CMK (cell line): ENCODE results near the gene ETF1.

Experiments used
- DNase-seq: peaks from one replicate; pipeline ENCODE4 v3.0.0-alpha.2; 2010; ENCODE audit warnings: low read depth

ETF1 gene

DNA sequence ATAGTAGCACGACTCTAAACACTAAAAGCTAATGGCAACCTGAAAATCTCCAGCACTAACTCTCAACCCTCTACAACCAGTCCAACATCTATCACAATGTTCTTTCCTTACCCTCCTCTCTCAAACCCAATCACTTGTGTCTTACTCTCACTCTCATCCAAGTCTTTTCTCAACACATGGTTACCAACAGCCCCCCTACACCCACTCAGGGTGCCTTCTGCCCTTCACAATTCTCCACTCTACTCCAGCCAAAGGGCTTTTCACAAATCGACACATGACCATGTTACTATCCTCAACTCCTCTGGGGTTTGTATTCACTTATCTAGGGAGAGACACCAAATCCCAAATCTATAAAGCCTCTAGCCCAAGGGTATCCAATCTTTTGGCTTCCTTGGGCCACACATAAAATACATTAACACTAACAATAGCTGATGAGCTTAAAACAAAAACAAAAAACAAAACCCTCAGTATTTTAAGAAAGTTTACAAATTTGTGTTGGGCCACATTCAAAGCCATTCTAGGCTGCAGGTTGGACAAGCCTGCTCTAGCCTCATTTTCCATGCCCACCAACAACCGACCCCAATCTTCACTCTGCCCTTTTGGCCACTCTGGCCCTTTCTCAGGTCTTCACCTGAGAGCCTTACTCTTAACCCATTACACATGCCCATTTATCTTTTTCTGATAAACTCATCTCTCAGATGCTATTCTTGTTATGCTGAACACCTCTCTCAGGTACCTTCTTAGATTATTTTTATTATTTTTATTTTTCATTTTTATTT is 20.5 kb upstream of the ETF1 start:
- no peak for DNase-seq

DNA sequence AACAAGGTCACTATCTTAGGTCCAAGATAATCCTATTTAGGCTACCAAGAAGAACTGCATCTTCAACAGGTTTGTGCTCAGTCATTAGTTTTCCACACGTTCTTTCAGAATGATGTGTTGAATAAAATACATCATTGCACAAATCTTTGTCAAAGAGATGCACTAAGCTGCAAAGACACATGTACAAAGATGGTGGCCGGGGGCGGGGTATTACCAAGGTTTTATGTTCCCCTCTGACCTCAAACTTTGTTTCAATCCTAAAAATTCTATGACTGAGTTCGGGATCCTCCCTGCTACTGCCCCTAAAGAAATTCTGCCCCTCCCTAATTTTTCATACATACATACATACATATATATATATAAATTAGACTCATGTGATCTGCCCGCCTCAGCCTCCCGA is 17.9 kb upstream of the ETF1 start:
- no peak for DNase-seq

DNA sequence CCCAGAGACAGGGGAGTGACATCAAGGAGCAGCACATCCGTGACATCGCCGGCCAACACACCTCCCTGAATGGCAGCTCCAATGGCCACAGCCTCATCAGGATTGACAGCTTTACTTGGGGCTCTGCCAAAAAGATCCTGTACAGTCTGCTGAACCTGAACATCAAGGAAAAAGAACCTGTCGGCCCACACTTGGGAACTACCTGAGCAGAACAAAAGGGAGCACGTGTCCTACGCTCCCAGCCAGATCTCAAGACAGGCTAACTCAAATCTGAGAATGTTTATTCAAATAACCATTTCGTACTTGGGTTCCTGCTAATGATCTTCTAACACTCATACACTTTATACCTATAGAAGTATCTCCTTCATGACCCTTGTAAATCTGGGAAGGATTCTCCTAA is 16.9 kb upstream of the ETF1 start:
- no peak for DNase-seq

DNA sequence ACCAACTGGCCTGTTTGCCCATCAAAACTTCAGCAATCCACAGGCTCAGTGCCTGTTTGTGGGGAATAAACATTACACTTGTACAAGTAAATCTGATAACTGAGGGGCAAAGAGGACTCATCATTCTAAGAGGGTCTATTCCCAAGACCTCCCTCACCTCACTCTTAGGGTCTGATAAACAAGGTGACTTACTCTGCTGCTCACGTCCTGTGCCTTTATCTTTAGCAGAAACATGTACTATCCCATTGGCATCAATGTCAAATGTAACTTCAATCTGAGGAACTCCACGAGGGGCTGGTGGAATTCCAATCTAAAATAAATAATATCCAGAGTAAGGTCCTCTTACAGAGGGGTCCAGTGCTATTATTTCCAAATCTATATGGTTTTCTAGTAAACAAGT is 14.6 kb upstream of the ETF1 start:
- no peak for DNase-seq

DNA sequence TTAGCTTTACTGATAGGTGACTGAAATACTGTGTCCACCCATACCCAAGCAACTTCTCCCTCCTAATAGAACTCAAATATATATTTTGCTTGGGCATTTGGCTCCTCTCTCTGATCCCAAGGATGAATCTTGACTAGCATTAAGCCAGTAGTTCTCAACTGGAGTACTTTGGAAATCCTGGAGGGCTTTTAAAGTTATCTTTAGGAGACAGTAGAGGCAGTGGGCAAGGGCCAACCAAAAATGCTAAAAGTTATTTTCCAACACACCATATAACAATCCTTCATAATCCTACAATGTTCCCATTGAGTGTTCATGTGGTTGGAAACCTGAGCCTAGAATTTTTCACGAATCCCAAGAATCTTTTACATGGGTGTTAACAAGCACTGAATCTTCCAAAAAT is 11.1 kb upstream of the ETF1 start:
- DNase-seq, result no peak

DNA sequence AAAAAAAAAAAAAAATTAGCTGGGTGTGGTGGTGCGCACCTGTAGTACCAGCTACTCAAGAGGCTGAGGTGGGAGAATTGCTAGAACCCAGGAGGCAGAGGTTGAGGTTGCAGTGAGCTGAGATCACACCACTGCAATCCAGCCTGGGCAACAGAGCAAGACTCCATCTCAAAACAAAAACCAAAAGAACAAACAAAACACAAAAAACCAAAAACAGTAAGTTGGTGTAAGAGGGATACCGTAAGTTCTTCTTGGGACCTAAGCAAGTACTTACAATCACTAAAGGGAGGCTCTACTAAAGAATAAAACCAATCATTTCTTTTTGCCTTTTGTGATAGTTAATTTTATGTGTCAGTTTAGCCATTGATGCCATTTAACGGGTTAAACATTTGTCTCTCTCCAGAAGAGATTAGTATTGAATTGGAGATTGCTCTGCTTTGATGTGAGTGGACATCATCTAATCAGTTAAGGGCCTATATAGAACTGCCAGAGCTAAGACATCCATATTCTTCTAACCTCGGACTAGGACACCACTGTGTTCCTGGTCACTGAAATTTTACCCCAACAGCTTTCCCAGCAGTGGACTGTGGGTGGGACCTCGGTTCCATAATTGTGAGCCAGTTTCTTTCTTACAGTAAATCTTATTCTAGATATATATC is 10.5 kb upstream of the ETF1 start:
- no peak for DNase-seq

DNA sequence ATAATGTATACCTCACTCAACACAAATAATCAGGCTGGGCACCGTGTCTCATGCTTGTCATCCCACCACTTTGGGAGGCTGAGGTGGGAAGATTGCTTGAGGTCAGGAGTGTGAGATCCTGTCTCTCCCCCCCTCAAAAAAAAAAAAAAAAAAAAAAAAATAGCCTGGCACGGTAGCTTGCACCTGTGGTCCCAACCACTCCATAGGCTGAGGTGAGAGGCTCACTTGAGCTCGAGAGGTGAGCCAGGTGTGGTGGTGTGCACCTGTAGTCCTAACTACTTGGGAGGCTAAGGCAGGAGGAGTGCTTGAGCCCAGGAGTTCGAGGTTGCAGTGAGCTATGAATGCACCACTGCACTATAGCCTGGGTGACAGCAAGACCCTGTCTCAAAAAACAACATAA is 9.6 kb upstream of the ETF1 start:
- DNase-seq, result no peak

DNA sequence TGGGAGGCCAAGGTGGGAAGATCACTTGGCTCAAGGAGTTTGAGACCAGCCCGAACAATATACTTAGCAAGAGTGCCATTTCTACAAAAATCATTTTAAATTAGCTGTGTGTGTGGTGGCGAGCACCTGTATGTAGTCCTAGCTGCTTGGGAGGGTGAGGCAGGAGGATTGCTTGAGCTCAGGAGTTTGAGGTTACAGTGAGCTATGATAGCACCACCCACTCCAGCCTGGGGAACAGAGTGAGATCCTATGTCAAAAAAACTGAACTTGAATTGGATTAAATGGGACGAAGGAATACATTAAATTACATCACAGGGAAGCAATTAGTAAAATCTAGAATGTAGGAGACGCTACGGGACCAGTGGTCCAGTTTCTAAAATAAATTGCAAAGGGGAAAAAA is 6.4 kb upstream of the ETF1 start:
- no peak for DNase-seq

DNA sequence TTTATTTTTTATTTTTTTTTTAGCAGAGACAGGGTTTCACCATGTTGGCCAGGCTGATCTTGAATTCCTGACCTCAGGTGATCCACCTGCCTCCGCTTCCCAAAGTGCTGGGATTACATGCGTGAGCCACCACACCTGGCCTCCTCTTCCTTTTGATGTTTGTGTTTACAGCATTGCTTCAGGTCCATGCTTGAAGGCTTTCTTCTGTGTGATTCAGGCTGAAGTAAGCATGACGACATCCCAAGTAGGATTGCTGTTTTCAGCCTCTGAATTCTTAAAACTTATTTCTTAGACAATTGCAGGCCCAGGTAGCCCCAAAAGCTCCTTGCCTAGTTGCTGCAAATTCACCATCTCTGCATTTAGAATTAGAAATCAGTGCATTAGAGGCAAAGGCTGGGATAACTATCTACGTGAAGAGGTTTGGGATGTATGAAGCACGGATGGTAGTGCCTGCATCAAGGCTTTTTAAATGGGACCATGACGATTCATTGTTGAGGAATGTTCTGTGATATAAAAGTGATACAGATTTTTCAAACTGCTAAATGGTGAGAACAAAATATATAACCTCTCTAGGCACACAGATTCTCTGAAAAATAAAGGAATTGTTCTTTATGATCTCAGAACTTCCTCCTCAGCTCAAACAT is 3.0 kb upstream of the ETF1 start:
- no peak for DNase-seq

DNA sequence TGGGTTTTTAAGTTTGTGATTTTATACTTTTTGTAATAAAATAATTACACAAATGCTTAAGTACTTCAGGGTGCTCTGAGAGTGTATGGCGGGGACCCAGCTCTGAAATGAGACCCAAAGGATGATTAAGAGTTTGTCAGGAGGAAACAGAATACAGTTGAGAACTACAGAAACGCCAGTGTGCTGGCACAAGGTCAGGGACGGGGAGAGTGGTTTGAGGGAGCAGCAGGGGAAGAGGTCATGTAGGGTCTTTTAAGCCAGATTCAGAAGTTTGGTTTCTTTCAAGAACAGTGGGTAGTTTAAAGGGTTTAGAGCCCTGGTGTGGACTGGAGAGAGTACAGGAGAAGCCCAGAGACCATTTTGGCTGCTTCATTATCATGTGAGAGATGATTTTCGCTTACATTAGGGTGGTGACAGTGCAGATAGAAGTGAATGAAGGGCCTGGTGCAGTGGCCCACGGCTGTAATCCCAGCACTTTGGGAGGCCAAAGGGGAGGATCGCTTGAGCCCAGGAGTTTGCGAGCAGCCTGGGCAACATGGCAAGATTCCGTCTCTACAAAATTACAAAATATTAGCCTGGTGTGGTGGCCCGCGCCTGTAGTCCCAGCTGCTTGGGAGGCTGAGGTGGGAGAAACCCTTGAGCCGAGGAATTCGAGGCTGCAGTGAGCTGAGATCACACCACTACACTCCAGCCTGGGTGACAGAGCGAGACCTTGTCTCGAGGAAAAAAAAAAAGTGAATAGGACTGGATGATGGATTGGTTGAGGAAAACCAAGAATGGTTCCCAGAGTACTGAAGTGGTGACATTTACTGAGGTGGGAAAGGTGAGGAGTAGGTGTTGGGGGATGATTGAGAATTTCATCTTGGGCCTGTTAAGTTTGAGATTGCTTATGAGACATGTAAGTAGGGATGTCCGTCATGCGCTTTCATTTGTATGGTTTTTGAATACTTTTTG is 1.4 kb upstream of the ETF1 start:
- no peak for DNase-seq

DNA sequence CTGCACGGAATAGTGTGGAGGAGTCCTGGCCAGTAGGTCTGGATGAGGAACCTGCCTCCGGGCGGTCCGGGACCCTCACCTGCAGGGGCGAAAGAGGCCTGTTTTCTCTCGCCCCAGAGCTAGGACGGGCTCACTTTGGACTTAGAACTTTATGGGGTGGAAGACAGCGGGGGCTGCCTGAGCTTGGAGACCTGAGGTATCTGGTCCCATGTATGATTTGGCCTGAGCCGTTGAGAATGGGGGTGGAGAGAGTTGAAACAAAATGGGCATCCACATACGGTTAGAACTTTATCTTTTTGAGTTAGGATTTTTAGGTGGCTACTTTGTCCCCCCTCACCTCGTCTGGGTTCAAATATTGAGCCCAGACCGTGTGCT is 681 bp upstream of the ETF1 start:
- no peak for DNase-seq

DNA sequence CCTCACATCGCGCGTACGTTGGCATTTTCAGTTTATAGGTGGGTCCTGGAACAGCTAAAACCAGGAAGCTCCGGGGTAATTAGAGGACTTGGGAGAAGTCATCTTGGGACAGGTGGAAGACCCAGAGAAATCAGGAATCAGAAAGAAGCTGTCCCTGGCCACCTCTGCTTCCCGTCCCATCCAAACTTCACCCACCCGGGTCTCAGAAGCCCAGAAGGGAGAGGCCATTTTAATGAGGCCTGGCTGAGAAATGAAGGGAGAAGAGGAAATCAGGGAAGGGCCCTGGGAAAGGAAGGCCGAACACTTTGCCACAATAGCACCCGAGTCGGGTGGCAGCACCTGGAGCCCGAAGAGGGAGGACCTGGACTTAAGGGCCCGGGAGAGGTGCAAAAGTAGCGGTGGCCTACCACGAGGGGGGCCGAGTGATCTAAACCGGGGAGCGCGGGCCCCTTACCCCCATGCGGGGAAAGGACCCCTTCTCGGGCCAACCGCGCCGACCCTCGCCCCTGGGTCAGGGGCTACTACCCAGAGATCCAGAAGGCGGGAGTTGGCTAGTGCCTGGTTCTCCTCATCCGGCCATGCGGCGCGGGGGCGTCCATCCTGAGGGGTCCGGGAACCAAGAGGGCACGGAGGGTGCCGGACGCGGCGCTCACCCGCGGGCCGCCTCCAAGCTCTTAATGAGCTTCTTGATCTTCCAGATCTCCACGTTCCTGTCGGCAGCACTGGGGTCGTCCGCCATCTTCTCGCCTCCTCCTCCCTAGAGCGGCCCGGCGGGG is 668 bp downstream of the ETF1 start:
- no peak for DNase-seq

DNA sequence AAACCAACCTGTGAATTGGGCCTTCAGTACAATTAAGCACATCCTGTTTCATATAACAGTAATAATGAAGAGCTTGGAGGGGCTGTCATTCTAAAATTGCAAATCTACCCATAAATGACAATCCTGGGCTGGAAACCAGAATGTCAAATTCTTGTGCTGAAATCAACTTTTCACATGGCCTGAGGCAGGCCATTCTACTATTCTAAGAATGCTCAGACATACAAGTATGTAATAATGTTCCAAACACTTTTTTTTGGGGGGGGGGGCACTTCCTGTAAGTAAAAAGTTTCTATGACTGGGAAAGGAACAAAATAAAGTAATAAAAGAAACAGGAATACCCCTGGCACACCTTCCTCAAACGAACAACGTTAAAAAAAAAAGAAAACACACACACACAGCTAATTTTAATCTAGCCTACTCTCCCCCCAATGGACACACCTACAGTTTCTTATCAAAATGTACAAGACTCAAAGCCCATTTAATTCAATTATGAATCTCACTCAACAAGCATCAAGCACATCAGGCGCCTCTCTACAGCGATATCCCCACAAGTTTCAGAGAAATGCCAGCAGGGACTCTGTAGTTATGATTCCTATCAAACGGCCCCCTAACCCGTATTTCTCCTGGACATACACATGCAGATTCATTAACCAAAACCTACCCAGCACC is 1.4 kb downstream of the ETF1 start:
- DNase-seq, result no peak

DNA sequence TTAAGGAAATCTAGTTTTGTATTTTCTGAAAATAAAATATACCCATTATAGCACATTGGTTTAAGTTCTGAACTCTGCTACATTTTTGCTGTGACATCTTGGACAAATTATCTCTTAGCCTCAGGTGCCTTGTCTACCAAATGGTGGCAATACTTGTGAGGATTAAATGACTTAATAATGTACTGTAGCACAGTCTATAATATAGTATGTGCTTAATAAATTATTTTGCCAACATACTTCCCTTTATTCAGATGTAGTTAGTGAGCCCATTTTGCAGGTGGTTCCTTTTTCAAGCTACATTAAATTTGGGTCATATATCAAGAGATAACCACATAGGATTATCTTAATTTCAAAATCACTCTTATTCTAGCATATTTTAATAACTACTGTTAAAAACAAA is 3.2 kb downstream of the ETF1 start:
- no peak for DNase-seq

DNA sequence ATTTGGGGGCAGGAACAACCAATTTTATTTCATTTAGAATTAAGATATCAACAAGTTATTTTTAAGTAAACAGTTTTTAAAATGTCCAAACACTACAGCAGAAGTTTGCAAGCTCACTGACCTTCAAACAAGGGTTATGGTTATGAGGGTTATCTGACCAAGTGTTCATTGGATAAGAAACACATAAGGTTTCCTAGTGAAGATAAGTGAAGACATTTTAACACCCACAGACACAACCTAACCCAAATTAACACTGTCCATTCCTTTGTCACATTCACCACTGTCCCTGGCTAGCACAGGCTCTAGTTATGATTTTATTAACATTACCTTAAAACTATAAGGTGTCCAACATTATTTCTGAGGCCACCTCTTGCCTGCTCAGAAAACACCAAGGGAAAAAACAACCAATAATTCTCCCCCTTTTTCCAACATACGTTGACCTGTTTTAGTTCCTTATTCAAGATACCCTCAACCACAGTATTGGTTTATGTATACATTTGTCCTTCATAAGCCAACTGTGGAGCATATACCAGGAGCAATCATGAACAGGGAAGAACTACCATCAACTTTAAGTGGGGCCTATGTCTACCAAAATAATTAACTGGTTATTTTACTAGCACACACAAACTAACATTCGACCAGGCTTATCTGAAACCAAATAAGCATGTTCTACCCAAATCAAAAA is 4.0 kb downstream of the ETF1 start:
- no peak for DNase-seq

DNA sequence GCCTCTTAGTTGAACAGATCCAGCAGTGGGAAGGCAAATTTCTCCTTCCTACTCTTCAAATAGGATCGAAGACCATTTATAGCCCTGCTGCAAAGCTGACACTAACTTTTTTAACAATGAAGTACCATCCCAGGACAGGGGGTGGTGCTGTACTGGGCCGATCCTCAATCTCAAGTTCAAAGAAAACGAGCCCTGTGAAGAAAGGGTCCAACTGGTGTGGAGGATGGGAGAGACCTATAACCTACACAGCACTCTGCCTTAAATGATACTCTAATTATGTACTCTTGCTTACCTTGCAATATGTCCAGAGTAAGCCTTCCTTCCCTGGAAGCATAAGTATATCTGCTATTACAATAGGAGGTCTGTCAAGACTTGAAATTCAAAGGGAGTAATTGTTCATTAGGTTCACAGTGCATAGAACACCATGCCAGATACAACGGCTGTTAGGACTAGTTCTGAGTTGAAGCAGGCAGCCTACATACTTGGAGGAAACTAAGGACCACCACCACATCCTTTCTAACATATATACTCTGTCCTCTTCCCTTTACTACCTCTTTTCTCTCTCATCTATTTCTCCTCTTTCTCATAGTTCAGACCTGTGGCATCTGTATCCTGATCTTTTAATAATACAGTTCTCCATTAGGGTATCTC is 6.2 kb downstream of the ETF1 start:
- no peak for DNase-seq

DNA sequence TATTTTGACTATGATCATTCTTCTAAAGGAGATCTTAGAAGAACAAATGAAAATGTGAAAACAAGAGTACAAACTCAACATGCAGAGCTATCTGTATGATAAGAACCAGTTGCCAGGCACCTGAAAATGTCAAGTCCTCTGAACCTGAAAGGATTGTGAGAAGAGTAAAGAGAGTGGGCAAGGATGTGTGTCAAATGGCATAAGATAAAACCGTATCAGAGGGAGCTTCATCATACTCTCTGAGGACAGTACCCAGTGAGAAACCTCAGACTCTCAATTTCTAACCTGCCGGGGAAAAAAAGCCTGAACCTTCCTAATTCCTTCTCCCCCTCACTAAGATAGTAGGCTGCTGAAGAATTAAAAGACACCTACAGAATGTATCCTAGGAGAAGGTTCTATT is 6.8 kb downstream of the ETF1 start:
- DNase-seq, result no peak

DNA sequence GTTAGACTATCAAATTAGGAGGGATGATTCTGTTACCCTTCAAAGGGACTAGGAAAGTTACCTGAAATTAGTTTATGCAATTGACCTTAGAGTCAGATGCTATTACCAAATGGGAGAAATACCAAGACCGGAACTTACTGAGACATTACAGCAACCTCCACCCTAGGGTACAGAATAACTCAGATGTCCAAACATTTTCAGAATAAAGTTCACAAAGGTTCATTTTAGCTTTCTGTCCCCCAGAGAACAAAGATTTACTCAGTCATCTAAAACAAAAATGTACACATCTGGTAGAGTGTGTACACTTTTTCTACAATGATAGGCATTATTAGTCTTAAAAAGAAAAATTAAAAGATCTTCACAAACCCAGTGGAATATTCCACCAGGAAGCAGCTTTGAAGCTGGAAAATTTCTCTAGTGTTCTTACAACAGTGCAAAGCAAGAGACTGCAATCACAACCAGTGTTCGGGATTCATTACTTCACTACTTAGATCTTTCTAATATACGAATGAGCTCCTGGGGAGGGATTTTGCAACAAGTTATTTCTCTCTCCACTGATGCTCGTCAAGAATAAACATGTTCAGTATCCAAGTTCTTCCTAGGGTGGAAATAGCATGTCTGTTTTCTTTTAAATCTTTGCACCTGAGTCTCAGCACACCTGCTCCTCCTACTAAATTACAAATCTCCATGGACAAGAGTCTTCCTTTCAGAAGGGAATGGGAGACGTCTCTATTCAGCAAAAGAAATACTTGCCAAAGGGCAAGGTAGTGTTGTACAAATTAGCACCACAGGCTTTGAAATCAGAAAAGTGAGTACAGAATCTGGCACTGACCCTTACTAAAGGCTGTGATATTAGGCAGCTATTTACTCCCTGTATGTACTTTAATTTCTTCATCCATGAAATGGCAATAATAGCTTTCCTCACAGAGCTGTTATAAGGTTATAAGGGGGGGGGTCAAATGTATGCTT is 8.8 kb downstream of the ETF1 start:
- DNase-seq, result no peak

DNA sequence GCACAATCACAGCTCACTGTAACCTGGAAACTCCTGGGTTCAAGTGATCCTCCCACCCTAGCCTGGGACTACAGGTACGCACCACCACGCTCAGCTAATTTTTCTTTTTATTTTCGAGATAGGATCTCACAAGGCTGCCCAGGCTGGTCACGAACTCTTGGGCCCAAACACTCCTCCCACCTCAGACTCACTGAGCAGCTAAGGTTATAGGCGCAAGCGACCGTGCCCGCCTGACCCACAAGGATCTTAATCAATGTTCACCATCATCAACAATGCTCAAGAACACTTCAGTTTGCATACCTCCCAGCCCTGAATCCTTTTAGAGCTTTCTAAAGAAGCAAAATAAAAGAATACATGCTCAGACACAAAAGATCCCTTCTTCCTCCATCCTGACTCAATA is 13.2 kb downstream of the ETF1 start:
- DNase-seq, result no peak
